Mononuclear cell (primary cell): ENCODE measurements around the gene NOSTRIN. TPM values are rescaled to one million over a fixed set of nuclear protein-coding genes. Genes with fewer than 3 reads are reported as not detected.

ENCODE experiments used
- H3K27me3 ChIP-seq: 2 replicates; pipeline ENCODE4 v1.6.0; 2011; ENCODE audit warnings: low read length, control low read depth; ENCODE audit not compliant: insufficient read depth
- H3K4me1 ChIP-seq: 2 replicates; pipeline ENCODE4 v1.5.1; 2011; ENCODE audit warnings: mild to moderate bottlenecking, low read length, control low read depth; ENCODE audit not compliant: insufficient read depth
- H3K4me3 ChIP-seq: 2 replicates; pipeline ENCODE4 v1.5.1; 2011; ENCODE audit warnings: mild to moderate bottlenecking, low read length, moderate library complexity
- H3K9me3 ChIP-seq: 2 replicates; pipeline ENCODE4 v1.5.1; 2011; ENCODE audit warnings: low read depth, mild to moderate bottlenecking, control low read depth, low read length
- total RNA-seq: library from RNA; depleted of rRNA; stranded (reverse); fragments of >200 nt; gene quantifications from one replicate; pipeline ENCODE4 v1.2.3, GENCODE V29; 2012

The NOSTRIN gene
- total RNA-seq, 1 donor, result 2.0 TPM

GRCh38 chr2:168798888-168799410 is 3.5 kb upstream of the NOSTRIN start:
- no peak overlapping the region for H3K4me3 ChIP-seq
- H3K4me1 ChIP-seq, result no peaks in the 10 kb centered on the region
- H3K9me3 ChIP-seq, result no peaks in the 10 kb centered on the region

DNA sequence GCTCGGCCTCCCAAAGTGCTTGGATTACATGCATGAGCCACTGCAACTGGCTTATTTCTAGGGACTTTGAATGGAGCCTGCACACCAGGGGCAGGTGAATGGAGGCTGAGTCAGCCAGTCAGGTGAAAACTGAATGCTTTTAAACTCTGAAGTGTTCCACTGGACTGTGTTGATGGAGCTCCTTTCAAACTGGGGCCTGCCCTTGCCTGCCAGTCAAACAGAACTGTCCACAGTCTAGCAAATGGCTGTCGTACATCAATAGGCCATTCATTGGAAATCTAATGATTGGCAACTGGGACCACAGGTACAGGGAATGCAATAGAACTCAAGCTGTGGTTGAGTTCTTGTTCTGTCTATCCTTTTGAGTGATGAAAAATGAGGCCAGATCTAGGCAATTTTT is 966 bp upstream of the NOSTRIN start:
- H3K9me3 ChIP-seq, result no peaks in the 10 kb centered on the region
- H3K4me1 ChIP-seq, result no peaks in the 10 kb centered on the region
- H3K4me3 ChIP-seq, result no peak overlapping the region
- no peaks in the 10 kb centered on the region for H3K27me3 ChIP-seq

More at GRCh38 chr2:168798888-168799410, 3.5 kb upstream of the NOSTRIN start:
- no peaks in the 10 kb centered on the region for H3K27me3 ChIP-seq

DNA sequence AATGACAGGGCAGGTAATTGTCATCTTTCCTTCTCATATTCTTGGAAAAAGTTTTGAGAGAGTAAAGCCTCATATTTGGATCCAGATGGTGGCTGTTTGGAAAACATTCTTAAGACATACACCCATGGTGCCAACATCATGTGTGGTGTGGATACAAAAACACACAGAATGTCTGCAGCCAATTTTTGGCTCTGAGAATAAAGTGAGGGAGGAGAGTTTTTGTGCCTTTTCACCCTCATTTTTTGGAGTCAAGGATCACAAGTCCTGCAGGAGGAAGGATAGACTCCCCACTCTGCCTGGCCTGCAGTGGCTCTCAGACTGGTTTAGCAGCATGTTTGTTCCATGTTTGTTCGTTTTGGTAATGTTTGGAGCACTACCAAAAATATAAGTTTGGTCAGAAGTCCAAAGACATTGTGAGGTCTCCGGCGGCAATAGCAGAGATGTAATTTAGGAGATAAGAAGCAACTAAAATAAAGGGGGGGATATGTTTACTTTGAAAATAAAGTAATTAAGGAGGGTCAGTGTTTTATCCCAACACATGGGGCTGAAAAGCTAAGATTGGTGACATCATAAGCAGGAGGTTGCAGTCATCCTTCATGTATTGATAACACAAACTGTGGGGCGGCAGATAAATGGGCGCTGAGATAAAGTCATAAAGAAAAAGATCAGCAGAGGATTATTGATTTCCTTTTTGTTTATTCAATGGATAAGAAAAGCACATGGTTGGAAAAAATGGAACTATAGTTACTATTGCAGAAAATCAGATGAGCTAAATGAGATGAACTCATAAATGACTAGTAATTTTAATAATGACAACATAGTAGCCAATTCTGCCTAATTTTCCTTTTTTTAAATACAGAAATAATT is 655 bp downstream of the NOSTRIN start:
- Histone ChIP-seq H3K4me3 (no peak overlapping the region), H3K27me3 (no peaks in the 10 kb centered on the region), H3K9me3 (no peaks in the 10 kb centered on the region), H3K4me1 (no peaks in the 10 kb centered on the region)

- Histone ChIP-seq H3K4me3 (no peak overlapping the region), H3K27me3 (no peaks in the 10 kb centered on the region), H3K9me3 (no peaks in the 10 kb centered on the region), H3K4me1 (no peaks in the 10 kb centered on the region)
Measured at GRCh38 chr2:168804214-168804613, 1.8 kb downstream of the NOSTRIN start.

DNA sequence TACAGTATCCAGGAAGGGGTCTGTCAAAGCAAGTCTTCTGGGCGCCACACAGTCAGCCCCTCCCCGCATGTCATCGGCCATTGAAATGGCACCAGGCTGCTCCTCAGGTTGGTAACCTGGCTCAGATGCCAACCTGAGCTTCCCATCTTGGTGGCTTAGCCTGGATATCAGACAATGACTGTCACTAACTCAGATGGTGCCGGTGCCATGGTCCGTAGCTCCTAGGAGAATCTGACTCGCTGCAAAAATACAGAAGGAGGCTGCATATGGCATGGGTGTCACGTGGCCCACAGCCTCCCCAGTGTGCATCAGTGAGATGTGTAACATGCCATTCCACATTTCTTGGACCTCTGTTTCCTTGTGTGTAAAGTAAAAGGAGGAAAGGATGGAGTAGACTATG is 3.2 kb downstream of the NOSTRIN start:
- H3K9me3 ChIP-seq, result no peaks in the 10 kb centered on the region
- H3K27me3 ChIP-seq, result no peaks in the 10 kb centered on the region
- H3K4me1 ChIP-seq, result no peaks in the 10 kb centered on the region
- no peak overlapping the region for H3K4me3 ChIP-seq

GRCh38 chr2:168809537-168809936 is 7.1 kb downstream of the NOSTRIN start:
- Histone ChIP-seq H3K4me1 (no peaks in the 10 kb centered on the region), H3K27me3 (no peaks in the 10 kb centered on the region), H3K4me3 (no peak overlapping the region), H3K9me3 (no peaks in the 10 kb centered on the region)

DNA sequence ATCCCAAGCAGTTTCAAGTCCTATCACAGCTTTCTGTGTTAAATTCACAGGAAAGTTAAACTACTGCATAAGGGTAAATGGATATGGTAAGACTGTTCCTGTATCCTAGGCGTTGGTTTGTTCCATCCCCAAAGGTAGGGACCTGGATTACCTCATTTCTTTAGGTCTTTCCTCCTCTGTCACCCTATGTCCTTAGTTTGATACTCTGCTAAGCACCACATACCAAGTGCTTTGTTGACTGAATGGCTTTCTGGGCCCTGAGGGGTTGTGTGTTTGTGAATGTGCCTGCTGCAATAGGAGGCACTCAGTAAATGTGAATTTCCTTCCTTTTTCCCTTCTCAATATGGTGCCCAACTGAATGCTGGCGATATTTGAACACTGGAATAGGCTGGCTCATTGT is 7.8 kb downstream of the NOSTRIN start:
- H3K4me3 ChIP-seq, result no peak overlapping the region
- no peaks in the 10 kb centered on the region for H3K4me1 ChIP-seq
- H3K9me3 ChIP-seq, result no peaks in the 10 kb centered on the region
- H3K27me3 ChIP-seq, result no peaks in the 10 kb centered on the region

DNA sequence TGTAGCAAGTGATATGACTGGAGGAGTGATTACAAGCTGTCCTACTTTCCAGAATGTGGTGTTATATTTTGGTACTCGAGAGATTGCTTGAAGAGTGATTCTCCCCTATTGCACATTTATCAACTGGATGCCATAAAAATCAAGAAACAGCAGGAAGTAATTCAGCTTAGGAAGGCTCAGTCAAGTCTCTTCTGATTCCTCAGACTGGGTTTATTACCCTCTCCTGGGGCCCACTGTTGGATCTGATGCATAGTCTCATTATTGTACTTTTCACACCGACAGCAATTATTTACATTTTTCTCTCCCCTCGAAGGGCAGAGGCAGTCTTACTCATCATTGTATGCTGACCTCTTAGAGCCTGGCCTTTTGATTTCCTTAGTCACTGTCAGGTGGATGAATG is 9.3 kb downstream of the NOSTRIN start:
- Histone ChIP-seq H3K27me3 (no peaks in the 10 kb centered on the region), H3K4me1 (no peaks in the 10 kb centered on the region), H3K9me3 (no peaks in the 10 kb centered on the region), H3K4me3 (no peak overlapping the region)

DNA sequence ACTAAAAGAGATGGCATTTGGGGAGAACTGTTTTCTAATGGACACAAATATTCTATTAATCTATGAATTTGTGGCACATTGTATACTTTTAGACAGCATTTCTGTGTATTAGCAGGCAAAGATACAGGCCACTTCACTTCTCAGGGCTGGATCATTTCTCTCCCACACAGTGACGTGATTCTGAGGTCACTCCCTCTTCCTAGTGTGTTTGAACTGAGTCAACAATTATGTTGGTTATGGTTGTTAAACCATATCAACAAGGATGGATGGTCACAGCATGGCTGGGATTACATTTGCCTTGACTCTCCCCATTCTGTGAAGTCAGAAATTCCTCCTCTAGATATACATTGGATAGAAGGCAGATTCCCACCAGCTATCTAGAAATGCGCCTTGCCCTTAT is 11.6 kb downstream of the NOSTRIN start:
- H3K27me3 ChIP-seq, result no peaks in the 10 kb centered on the region
- H3K4me1 ChIP-seq, result no peaks in the 10 kb centered on the region
- no peaks in the 10 kb centered on the region for H3K9me3 ChIP-seq
- no peak overlapping the region for H3K4me3 ChIP-seq

DNA sequence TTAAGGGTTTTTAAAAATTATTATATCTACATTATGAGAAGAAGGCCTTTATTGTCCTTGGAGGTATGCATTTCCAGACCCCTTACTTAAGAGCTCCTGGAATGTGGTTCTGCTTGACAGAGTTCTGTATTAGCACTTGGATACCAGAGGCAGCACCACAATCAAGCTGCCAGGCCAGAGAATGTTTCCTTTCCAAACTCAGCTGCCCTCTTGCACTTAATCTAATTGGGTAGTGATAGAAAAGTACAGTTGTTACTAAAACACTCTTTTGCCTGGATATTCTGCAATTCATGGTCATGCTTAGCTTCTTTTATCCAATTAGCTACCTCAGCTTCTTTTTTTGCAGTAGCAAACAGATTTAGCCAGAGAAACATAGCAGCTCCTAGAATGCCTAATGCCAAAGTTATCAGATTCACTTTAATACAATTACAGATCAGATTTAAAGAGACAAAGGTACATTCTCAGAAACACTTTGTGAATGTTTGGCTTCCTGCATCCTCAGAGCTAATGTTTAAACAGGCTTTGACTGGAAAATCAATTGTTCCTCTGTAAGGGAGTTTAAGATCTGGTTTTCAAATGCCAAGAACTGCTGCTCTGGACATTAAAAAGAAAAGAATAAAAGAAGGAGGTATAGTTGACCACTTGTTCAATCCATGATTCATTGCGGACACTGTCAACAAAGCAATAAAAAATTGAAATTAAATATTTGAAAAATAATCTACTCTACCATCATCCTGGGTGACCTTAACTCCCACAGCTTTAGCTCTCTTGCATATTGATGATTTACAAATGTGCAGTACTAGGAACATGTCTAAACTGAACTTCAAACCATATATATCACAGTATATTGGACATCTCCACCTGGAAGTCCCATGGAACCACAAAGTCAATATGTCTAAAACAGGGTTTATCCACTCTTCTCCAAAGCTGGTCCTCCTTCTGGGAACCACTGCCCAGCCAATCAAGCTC is 12.8 kb downstream of the NOSTRIN start:
- H3K9me3 ChIP-seq, result no peaks in the 10 kb centered on the region
- no peaks in the 10 kb centered on the region for H3K27me3 ChIP-seq
- H3K4me3 ChIP-seq, result no peak overlapping the region
- H3K4me1 ChIP-seq, result no peaks in the 10 kb centered on the region

- Histone ChIP-seq H3K4me3 (no peak overlapping the region), H3K9me3 (no peaks in the 10 kb centered on the region), H3K27me3 (no peaks in the 10 kb centered on the region), H3K4me1 (no peaks in the 10 kb centered on the region)
Measured at GRCh38 chr2:168816369-168816768, 13.9 kb downstream of the NOSTRIN start.

DNA sequence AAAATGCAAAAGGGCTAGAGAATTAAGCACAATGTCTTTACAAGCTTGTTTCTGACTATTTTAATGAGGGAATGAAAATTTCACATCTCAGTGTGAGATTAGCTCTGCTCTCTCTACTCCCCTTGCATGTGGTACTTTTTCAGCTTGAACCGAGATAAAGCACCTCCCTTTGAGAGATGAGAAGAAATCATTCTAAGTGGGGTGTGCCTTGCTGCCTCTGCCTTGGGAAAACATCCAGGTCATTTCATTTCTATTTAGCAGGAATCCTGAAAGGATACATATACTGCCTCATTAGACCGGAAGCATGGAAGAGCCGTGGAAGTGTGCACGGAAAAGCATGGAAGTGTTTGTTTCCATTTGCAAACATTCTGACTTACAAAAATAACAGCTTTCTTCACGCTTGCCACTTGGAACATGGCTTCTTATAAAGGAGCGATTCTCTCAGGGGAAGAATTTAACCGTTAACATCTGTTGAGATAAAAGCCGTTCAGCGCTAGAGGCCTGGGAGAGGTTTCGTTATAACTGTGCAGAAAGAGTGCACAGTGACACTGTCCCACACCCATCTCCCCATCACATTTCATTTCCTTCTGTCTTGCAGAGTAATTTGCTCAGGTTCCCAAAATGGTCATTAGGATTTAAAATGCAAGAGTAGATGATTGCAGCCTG is 16.7 kb downstream of the NOSTRIN start:
- Histone ChIP-seq H3K27me3 (no peaks in the 10 kb centered on the region), H3K4me3 (no peak overlapping the region), H3K4me1 (no peaks in the 10 kb centered on the region), H3K9me3 (no peaks in the 10 kb centered on the region)

DNA sequence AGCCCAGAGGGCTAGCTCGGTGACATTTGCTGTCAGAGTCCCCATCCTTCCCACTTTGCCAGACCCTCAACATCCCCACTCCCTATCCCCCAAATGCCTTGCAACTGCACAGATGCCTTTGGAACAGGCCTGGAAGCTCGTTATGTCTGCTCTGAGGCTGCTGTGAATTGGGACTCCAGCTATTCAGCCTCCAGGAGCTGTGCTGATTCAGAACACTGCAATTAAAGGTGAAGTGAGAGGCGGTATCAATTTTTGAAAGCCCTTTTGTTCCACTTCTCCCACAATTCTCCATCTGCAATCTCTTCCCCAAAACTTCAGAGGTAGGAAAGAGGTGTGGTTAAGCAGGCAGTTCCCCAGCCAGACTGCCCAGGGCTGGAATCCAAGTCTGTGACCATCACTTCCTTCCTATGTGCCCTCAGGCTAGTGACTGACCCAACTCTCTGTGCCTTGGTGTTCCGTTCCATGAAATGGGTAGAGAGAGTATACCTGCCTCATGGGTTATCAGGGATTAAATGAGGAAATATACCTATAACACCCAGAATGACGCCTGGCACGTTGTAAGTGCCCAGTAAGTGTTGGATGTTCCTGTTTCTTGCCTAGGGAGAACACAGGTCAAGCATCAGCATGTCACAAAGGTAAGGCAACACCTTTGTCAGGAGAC is 17.5 kb downstream of the NOSTRIN start:
- H3K27me3 ChIP-seq, result no peaks in the 10 kb centered on the region
- H3K9me3 ChIP-seq, result no peaks in the 10 kb centered on the region
- no peak overlapping the region for H3K4me3 ChIP-seq
- H3K4me1 ChIP-seq, result no peaks in the 10 kb centered on the region

- Histone ChIP-seq H3K4me1 (no peaks in the 10 kb centered on the region), H3K27me3 (no peaks in the 10 kb centered on the region), H3K4me3 (no peak overlapping the region), H3K9me3 (no peaks in the 10 kb centered on the region)
Measured at GRCh38 chr2:168821577-168821976, 19.1 kb downstream of the NOSTRIN start.
